Small intestine (tissue), 7 donors: ENCODE measurements around the gene PPP2R5B. TPM values are rescaled to one million over a fixed set of nuclear protein-coding genes. Genes with fewer than 3 reads are reported as not detected.
A peak's percentile ranks its signal among the peaks of the same experiment; 100 is the strongest.

ENCODE experiments used
- DNase-seq, 2 donors: peaks; one replicate each; pipeline versions ENCODE4 v3.0.0 to v3.0.0-alpha.2; 2013
- FAIRE-seq: peaks from 2 replicates; lab custom pipeline; 2012; peaks lifted over from hg19 to GRCh38; lab: Jason Lieb, UNC
- H3K27ac ChIP-seq, 3 donors: one replicate each; pipeline ENCODE4 v1.5.1; 2013; ENCODE audit warnings: low read length in 2 of 3, mild to moderate bottlenecking in 2 of 3, control low read depth in 1 of 3, inconsistent platforms in 1 of 3, low read depth in 1 of 3, moderate library complexity in 1 of 3
- H3K27me3 ChIP-seq, 3 donors: one replicate each; pipeline ENCODE4 v1.6.1; 2013; ENCODE audit warnings: low read length in 3 of 3, inconsistent platforms in 1 of 3; ENCODE audit not compliant: control insufficient read depth in 3 of 3, insufficient read depth in 3 of 3
- H3K36me3 ChIP-seq, 3 donors: one replicate each; pipeline ENCODE4 v1.6.1; 2013; ENCODE audit warnings: low read length in 3 of 3, inconsistent platforms in 1 of 3, low read depth in 1 of 3, mild to moderate bottlenecking in 1 of 3, moderate library complexity in 1 of 3; ENCODE audit not compliant: control insufficient read depth in 3 of 3, insufficient read depth in 2 of 3
- H3K4me1 ChIP-seq, 3 donors: one replicate each; pipeline ENCODE4 v1.6.1; 2013; ENCODE audit warnings: low read length in 2 of 3, inconsistent platforms in 1 of 3, low read depth in 1 of 3, mild to moderate bottlenecking in 1 of 3, moderate library complexity in 1 of 3; ENCODE audit not compliant: control insufficient read depth in 3 of 3, insufficient read depth in 2 of 3
- H3K4me3 ChIP-seq, 3 donors: one replicate each; pipeline ENCODE4 v1.5.1; 2013; ENCODE audit warnings: low read length in 3 of 3, control low read depth in 1 of 3, inconsistent platforms in 1 of 3, low read depth in 1 of 3, mild to moderate bottlenecking in 1 of 3, moderate library complexity in 1 of 3
- H3K9me3 ChIP-seq, 2 donors: one replicate each; pipeline ENCODE4 v1.6.1; 2013; ENCODE audit warnings: low read depth in 1 of 2, low read length in 1 of 2; ENCODE audit not compliant: control insufficient read depth in 2 of 2, insufficient read depth in 1 of 2
- WGBS, 3 donors: extraction: QIAGEN DNeasy Blood & Tissue Kit; methylation state at CpG; one replicate each; pipeline ENCODE4 v1.1.7; 2013; 5-methylcytosine and 5-hydroxymethylcytosine counted together
- polyA plus RNA-seq, 4 donors: library from polyadenylated mRNA; stranded (reverse) in 3 of 4; unstranded in 1 of 4; fragments of 200-250 nt in 3 of 4; fragments of 120-200 nt in 1 of 4; gene quantifications; one replicate each; pipeline versions ENCODE4 v1.2.1 to v1.2.3, GENCODE V29; 2013
- donor health status: healthy with polysubstance abuse.
- donor health status: control.
- donor health status: control.
- donor health status: Bipolar disorder and iron deficiency.
- donor health status: healthy.

The PPP2R5B gene
- polyA plus RNA-seq, 4 donors: 8.2 to 15.9 (median 13.6) TPM

DNA sequence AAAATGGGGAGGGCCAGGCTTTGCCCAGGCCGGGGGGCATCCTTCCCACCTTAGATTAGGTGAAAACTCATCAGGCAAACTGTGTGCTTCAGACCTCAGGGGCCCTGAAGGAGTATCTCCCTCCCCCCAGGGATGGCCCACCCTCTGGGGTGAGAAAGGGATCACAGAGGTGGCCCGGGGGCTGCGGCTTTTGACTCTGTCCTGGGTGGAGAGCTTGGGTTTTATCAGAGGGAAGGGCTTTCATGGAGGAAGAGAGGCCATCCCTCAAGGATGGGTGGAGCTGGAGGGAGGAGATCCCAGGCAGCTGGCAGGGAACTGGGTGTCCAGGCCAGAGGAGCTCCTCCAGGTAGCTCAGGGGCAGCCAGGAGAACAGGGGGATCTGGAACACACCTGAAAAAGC lies 3.1 kb upstream of the PPP2R5B start:
- DNase-seq (no peak), FAIRE-seq (no peak)
- Histone ChIP-seq H3K27me3 (peaks cover 0 to 6% (median 0%) of the 10 kb centered on the region in 3 donors), H3K36me3 (peaks cover 0 to 3% (median 0%) of the 10 kb centered on the region in 3 donors), H3K27ac (no peak overlapping the region), H3K4me1 (peaks cover 0 to 21% (median 9%) of the 10 kb centered on the region in 3 donors), H3K4me3 (no peak overlapping the region), H3K9me3 (no peaks in the 10 kb centered on the region)
- 50 to 57% (median 50%) methylated on average over 3 of the region's 3 CpGs for WGBS, 3 donors

GRCh38 chr11:64923151-64923661 lies 1.3 kb upstream of the PPP2R5B start:
- Histone ChIP-seq H3K36me3 (peaks cover 0 to 12% (median 0%) of the 10 kb centered on the region in 3 donors), H3K4me3 (no peak overlapping the region), H3K9me3 (no peaks in the 10 kb centered on the region), H3K27me3 (peaks cover 0 to 6% (median 0%) of the 10 kb centered on the region in 3 donors), H3K4me1 (peaks cover 0 to 18% (median 9%) of the 10 kb centered on the region in 3 donors), H3K27ac (peak overlapping the region in 1 of 3 donors; percentile 98)
- no peak for DNase-seq
- WGBS, 3 donors: 93 to 96% (median 94%) methylated on average over 11 of the region's 11 CpGs
- FAIRE-seq: no peak

GRCh38 chr11:64924910-64925284 lies 408 bp downstream of the PPP2R5B start:
- Histone ChIP-seq H3K27me3 (peaks cover 0 to 6% (median 0%) of the 10 kb centered on the region in 3 donors), H3K4me1 (peaks cover 0 to 16% (median 9%) of the 10 kb centered on the region in 3 donors), H3K9me3 (no peaks in the 10 kb centered on the region), H3K36me3 (peaks cover 0 to 22% (median 2%) of the 10 kb centered on the region in 3 donors), H3K4me3 (peak overlapping the region; percentile 73 to 85 (median 79)), H3K27ac (peak overlapping the region in 1 of 3 donors; percentile 98)
- FAIRE-seq (no peak), DNase-seq (peak in 1 of 2 donors; percentile 31)
- WGBS, 3 donors: 1 to 2% (median 2%) methylated on average over 24 of the region's 24 CpGs

- FAIRE-seq (no peak), DNase-seq (peak in 1 of 2 donors; percentile 19)
- Histone ChIP-seq H3K4me1 (peaks cover 0 to 16% (median 9%) of the 10 kb centered on the region in 3 donors), H3K27ac (no peak overlapping the region), H3K27me3 (peaks cover 0 to 6% (median 0%) of the 10 kb centered on the region in 3 donors), H3K4me3 (peak overlapping the region in 2 of 3 donors; percentile 79 to 85), H3K36me3 (peaks cover 3 to 29% (median 7%) of the 10 kb centered on the region in 3 donors), H3K9me3 (no peaks in the 10 kb centered on the region)
- WGBS, 3 donors: 42 to 66% (median 59%) methylated on average over 16 to 24 of the region's 24 CpGs
Measured at GRCh38 chr11:64925536-64926436, 1.3 kb downstream of the PPP2R5B start.

- peaks cover 0 to 6% (median 0%) of the 10 kb centered on the region in 3 donors for H3K27me3 ChIP-seq
- H3K4me3 ChIP-seq: no peak overlapping the region
- peaks cover 0 to 16% (median 9%) of the 10 kb centered on the region in 3 donors for H3K4me1 ChIP-seq
- H3K9me3 ChIP-seq: no peaks in the 10 kb centered on the region
- no peak overlapping the region for H3K27ac ChIP-seq
- DNase-seq: no peak
- WGBS, 3 donors: 86 to 92% (median 90%) methylated on average over 17 to 22 of the region's 22 CpGs
- no peak for FAIRE-seq
- H3K36me3 ChIP-seq: peaks cover 8 to 38% (median 13%) of the 10 kb centered on the region in 3 donors
Measured at GRCh38 chr11:64926689-64927088, 2.2 kb downstream of the PPP2R5B start.

GRCh38 chr11:64928957-64929356 lies 4.5 kb downstream of the PPP2R5B start:
- Histone ChIP-seq H3K36me3 (peaks cover 12 to 60% (median 15%) of the 10 kb centered on the region in 3 donors), H3K9me3 (no peaks in the 10 kb centered on the region), H3K27ac (no peak overlapping the region), H3K27me3 (peaks cover 0 to 6% (median 0%) of the 10 kb centered on the region in 3 donors), H3K4me1 (peaks cover 0 to 15% (median 9%) of the 10 kb centered on the region in 3 donors), H3K4me3 (no peak overlapping the region)
- DNase-seq (no peak), FAIRE-seq (no peak)
- 95 to 98% (median 96%) methylated on average over 2 of the region's 2 CpGs for WGBS, 3 donors

DNA sequence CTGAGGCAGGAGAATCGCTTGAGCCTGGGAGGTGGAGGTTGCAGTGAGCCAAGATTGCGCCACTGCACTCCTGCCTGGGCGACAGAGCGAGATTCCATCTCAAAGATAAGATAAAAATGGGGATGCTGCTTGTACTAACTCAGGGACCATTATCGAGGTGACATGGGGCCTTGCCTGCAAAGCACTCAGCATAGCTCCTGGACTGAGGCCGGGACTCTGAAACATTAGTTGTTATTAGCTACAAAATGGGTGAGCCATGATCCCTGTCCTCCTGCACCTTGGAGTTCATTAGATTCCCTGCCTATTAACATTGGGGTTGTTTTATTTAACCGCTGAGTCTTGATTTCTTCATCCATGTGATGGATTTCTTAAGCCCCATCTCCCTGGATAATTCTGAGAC lies 5.1 kb downstream of the PPP2R5B start:
- DNase-seq (no peak), FAIRE-seq (no peak)
- Histone ChIP-seq H3K4me1 (peaks cover 0 to 19% (median 9%) of the 10 kb centered on the region in 3 donors), H3K27ac (no peak overlapping the region), H3K27me3 (peaks cover 0 to 6% (median 0%) of the 10 kb centered on the region in 3 donors), H3K36me3 (peaks cover 12 to 61% (median 15%) of the 10 kb centered on the region in 3 donors), H3K4me3 (no peak overlapping the region), H3K9me3 (no peaks in the 10 kb centered on the region)
- whole genome bisulfite sequencing, 3 donors: 87 to 93% (median 88%) methylated on average over 7 of the region's 7 CpGs

DNA sequence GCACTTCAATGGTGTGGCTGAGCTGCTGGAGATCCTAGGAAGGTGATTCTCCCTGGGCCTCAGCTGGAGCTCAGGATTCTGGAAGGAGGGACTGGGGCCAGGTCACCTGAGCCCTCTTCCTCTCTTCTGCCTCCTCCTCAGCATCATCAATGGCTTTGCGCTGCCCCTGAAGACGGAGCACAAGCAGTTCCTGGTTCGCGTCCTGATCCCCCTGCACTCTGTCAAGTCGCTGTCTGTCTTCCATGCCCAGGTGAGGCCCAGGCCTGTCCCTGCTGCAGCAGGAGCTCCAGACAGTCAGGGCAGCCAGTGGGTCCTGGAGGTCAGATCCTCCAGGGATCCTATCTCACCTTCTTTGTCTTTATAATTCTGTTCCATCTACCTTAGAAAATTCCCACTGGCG lies 5.9 kb downstream of the PPP2R5B start:
- WGBS, 3 donors: 95 to 99% (median 96%) methylated on average over 6 of the region's 6 CpGs
- H3K9me3 ChIP-seq: no peaks in the 10 kb centered on the region
- H3K27ac ChIP-seq: no peak overlapping the region
- H3K4me3 ChIP-seq: no peak overlapping the region
- no peak for FAIRE-seq
- H3K27me3 ChIP-seq: peaks cover 0 to 2% (median 0%) of the 10 kb centered on the region in 3 donors
- peaks cover 0 to 22% (median 7%) of the 10 kb centered on the region in 3 donors for H3K4me1 ChIP-seq
- DNase-seq: no peak
- H3K36me3 ChIP-seq: peaks cover 12 to 61% (median 15%) of the 10 kb centered on the region in 3 donors
